Vagina (tissue), 2 donors: ENCODE data around the gene ZRANB1. TPM values are rescaled to one million over a fixed set of nuclear protein-coding genes. Genes with fewer than 3 reads are reported as not detected.

Experiments
- DNase-seq, 2 donors: peaks; one replicate each; pipeline ENCODE4 v3.0.0-alpha.2; 2017; ENCODE audit errors: extremely low spot score in 2 of 2
- H3K27ac ChIP-seq: fragments of 200-600 bp; sonication (generic); one replicate; pipeline ENCODE4 v1.5.1; 2019
- H3K27me3 ChIP-seq: fragments of 200-600 bp; sonication (generic); one replicate; pipeline ENCODE4 v1.5.1; 2019
- H3K36me3 ChIP-seq, 2 donors: fragments of 200-600 bp; sonication (generic); one replicate each; pipeline ENCODE4 v1.5.1; 2017 to 2019
- H3K4me1 ChIP-seq: fragments of 200-600 bp; sonication (generic); one replicate; pipeline ENCODE4 v1.5.1; 2019
- H3K4me3 ChIP-seq, 2 donors: fragments of 200-600 bp; sonication (generic); 1 replicate in 1 of 2; 2 replicates in 1 of 2; pipeline ENCODE4 v1.5.1; 2016 to 2019
- H3K9me3 ChIP-seq: fragments of 200-600 bp; sonication (generic); one replicate; pipeline ENCODE4 v1.5.1; 2019
- POLR2A ChIP-seq, 2 donors: fragments of 450-650 bp; IDR thresholded peaks; one replicate each; pipeline ENCODE4 v1.6.1; 2017; ENCODE audit warnings: antibody characterized with exemption in 2 of 2, mild to moderate bottlenecking in 2 of 2, moderate library complexity in 2 of 2
- POLR2AphosphoS5 ChIP-seq, 2 donors: sonication (generic); formaldehyde crosslinking; IDR thresholded peaks; one replicate each; pipeline ENCODE4 v1.9.0; 2017; ENCODE audit warnings: antibody characterized with exemption in 2 of 2, mild to moderate bottlenecking in 2 of 2, low read depth in 1 of 2; ENCODE audit not compliant: insufficient read depth in 1 of 2
- intact Hi-C: fragments of 100-400 bp; cut with DNase I; formaldehyde crosslinking; loops from one replicate; pipeline ENCODE4 v1.15.1; 2023
- total RNA-seq: library from RNA; depleted of rRNA; stranded (reverse); fragments of >200 nt; gene quantifications from one replicate; pipeline ENCODE4 v1.2.3, GENCODE V29; 2016
- TF ChIP-seq, protein P1 (sequence below), 3 experiments: fragments of 450-650 bp in 2 of 3; fragments of 200-600 bp in 1 of 3; sonication (generic) in 1 of 3; IDR thresholded peaks; one replicate each; pipeline ENCODE4 v1.5.1; 2017 to 2019; ENCODE audit warnings: antibody characterized with exemption in 3 of 3, mild to moderate bottlenecking in 2 of 3, moderate library complexity in 2 of 3

Gene ZRANB1
- total RNA-seq, 1 donor from 2014 or later: 23.8 TPM

GRCh38 chr10:124997771-124998623 is 56.1 kb downstream of the ZRANB1 start:
- no peak for TF ChIP-seq POLR2AphosphoS5 (IDR thresholded peaks at IDR 0.05; ENCODE audit: insufficient read depth in 1 of 2, low read depth in 1 of 2)
- TF ChIP-seq, protein P1, sequence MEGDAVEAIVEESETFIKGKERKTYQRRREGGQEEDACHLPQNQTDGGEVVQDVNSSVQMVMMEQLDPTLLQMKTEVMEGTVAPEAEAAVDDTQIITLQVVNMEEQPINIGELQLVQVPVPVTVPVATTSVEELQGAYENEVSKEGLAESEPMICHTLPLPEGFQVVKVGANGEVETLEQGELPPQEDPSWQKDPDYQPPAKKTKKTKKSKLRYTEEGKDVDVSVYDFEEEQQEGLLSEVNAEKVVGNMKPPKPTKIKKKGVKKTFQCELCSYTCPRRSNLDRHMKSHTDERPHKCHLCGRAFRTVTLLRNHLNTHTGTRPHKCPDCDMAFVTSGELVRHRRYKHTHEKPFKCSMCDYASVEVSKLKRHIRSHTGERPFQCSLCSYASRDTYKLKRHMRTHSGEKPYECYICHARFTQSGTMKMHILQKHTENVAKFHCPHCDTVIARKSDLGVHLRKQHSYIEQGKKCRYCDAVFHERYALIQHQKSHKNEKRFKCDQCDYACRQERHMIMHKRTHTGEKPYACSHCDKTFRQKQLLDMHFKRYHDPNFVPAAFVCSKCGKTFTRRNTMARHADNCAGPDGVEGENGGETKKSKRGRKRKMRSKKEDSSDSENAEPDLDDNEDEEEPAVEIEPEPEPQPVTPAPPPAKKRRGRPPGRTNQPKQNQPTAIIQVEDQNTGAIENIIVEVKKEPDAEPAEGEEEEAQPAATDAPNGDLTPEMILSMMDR (IDR thresholded peaks at IDR 0.05): no peak
- no peak for TF ChIP-seq POLR2A (IDR thresholded peaks at IDR 0.05)
- no peaks in the 10 kb centered on the region for H3K27me3 ChIP-seq
- DNase-seq: no peak
- peaks cover 0 to 39% of the 10 kb centered on the region in 2 donors for H3K36me3 ChIP-seq
- no peak overlapping the region for H3K4me3 ChIP-seq
- intact Hi-C loops: loop anchor here (5.0 kb wide), 1 partner anchor 64 kb away; no protein-coding TSS in a partner anchor
- no peaks in the 10 kb centered on the region for H3K9me3 ChIP-seq
- peak overlapping the region; percentile 72 for H3K27ac ChIP-seq
- H3K4me1 ChIP-seq: peaks cover 41% of the 10 kb centered on the region

DNA sequence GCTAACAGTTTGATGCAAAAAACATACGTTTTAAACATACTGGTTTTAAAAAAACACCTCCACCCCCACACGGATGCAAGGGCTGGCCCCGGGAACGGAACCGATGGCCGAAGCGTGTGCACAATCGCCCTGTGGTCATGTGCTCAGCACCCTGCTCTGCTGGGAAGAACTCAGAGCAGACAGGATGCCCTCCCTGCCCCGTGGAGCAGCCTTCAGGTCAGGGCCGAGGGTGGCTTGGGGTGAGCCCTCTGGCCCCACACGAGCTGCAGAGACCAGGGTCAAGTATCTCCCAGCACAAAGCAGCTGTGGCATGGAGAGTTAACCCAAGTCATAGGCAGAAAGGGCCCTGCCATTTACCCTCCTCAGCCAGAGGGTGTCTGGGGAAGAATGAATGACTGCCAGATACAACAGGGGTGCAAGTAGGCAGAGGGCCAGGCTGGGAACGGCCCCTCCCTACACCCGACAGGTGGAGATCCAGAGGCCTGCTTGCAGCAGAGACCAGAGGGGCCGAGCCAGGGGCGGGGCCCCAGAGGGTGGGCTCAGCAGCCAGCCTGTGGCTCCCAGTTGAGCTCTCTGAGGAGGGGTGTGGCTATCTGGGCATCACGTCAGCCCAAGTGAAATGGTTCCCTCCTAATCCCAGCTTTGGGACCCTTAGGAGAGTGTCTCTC is 56.8 kb downstream of the ZRANB1 start:
- H3K4me3 ChIP-seq: no peak overlapping the region
- H3K36me3 ChIP-seq: peaks cover 0 to 31% of the 10 kb centered on the region in 2 donors
- H3K27ac ChIP-seq: peak overlapping the region; percentile 72
- peaks cover 46% of the 10 kb centered on the region for H3K4me1 ChIP-seq
- no peak for DNase-seq
- intact Hi-C loops: loop anchor here (5.0 kb wide), 1 partner anchor 64 kb away; no protein-coding TSS in a partner anchor
- no peak for TF ChIP-seq POLR2A (IDR thresholded peaks at IDR 0.05)
- no peak for TF ChIP-seq POLR2AphosphoS5 (IDR thresholded peaks at IDR 0.05; ENCODE audit: insufficient read depth in 1 of 2, low read depth in 1 of 2)
- TF ChIP-seq, protein P1 (IDR thresholded peaks at IDR 0.05): no peak
- no peaks in the 10 kb centered on the region for H3K27me3 ChIP-seq
- no peaks in the 10 kb centered on the region for H3K9me3 ChIP-seq

DNA sequence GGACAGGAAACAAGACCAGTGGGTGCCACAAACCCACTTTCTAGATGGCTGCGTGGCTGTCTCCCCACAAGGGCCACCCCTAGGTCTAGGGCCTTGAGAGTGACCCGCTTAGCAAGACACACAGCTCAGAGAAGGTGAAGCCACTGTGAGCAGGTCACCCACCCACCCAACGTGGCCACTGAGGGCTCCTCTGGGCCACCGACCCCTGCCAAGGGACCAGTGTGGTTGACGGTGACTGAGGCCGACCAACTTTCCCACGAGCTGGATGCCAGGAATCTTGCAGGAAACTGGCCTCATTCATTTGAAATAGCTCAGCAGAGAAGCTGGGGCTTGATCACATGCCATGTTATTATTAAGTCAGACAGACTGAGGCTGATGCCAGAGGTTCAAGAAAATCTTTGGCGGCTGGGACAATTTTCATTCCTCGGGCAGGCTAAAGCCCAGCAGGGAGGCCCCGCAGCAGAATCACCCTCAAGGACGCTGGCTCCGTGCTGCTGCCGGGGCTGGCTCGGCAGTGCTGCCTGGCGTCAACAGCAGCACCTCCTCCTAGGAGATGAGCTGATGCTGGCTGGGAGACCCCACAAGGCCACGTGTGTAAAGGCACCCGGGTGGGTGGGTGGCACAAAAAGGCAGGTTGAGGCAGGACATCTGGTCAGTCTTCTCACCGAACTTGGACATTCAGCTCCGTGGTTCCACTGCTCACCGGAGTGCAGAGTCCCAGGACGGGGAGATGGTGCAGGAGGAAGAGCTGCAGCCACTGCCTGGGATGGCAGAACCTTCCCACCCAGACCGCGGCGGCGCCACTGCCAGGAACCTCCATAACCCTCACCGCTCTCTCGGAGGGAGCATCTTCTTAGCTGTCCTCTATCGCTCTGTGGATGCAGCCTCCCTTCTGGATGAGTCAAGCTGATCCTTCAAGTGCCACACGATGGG is 57.8 kb downstream of the ZRANB1 start:
- Histone ChIP-seq H3K4me1 (peaks cover 48% of the 10 kb centered on the region), H3K27me3 (no peaks in the 10 kb centered on the region), H3K4me3 (peak overlapping the region in 1 of 2 donors; percentile 16), H3K36me3 (peaks cover 0 to 23% of the 10 kb centered on the region in 2 donors), H3K9me3 (no peaks in the 10 kb centered on the region), H3K27ac (peak overlapping the region; percentile 72)
- no peak for DNase-seq
- intact Hi-C loops: loop anchor here (5.0 kb wide), 1 partner anchor 63 kb away; no protein-coding TSS in a partner anchor
- no peak for TF ChIP-seq POLR2AphosphoS5 (IDR thresholded peaks at IDR 0.05; ENCODE audit: insufficient read depth in 1 of 2, low read depth in 1 of 2)
- TF ChIP-seq, protein P1 (IDR thresholded peaks at IDR 0.05): no peak
- no peak for TF ChIP-seq POLR2A (IDR thresholded peaks at IDR 0.05)

DNA sequence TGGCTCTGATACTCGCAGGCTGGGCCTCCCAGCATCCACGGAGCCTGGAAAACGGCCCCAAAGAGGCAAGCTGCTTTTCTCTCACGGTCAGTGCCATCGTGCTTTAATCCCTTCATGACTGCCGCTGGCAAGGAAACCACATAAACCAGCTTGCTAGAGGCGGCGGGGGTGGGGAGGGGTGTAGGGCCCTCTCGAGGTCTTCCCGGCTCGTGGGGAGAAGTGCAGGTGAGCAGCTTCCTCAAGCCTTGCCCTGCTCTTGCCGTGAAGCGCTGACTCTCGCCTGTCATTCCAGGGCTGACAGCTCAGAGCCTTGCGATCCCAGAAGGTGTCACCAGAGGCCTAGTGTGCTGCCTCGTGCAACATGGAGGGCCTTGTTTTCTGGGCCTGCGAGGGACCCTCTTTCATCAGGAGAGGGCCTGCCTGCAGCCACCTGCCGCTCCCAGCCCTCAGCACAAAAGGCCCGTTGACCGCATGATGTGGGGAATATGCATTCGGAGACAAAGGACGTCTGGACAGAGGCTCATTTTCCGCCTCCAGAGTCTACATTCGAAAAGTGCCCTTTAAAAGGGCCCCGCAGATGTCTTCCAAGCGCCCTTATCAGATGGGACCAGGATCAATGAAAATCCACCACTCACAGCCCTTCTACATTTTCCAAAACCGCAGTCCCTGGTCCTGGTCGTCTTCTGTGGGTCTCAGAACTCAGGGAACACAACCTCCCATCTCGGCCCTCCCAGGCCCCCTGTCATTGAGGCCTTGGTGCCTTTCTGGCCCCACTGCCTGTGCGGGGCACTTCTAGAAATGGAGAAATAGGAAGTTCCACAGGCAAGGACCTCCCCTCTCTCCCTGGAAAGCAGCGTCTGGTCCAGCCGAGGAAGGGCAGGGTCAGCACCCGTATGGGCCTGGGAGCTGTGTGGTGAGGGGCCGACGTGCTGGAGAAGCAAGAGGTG is 58.7 kb downstream of the ZRANB1 start:
- no peaks in the 10 kb centered on the region for H3K27me3 ChIP-seq
- DNase-seq: no peak
- H3K27ac ChIP-seq: peak overlapping the region; percentile 72
- H3K36me3 ChIP-seq: peaks cover 0 to 23% of the 10 kb centered on the region in 2 donors
- H3K4me3 ChIP-seq: peak overlapping the region in 1 of 2 donors; percentile 16
- peaks cover 53% of the 10 kb centered on the region for H3K4me1 ChIP-seq
- H3K9me3 ChIP-seq: no peaks in the 10 kb centered on the region
- TF ChIP-seq, protein P1 (IDR thresholded peaks at IDR 0.05): peak in 1 of 3 experiments; percentile 13
- TF ChIP-seq POLR2AphosphoS5 (IDR thresholded peaks at IDR 0.05; ENCODE audit: insufficient read depth in 1 of 2, low read depth in 1 of 2): peak in 1 of 2 donors; percentile 21
- no peak for TF ChIP-seq POLR2A (IDR thresholded peaks at IDR 0.05)
- intact Hi-C loops: no loop called here
